Prostate gland (tissue), 2 donors: ENCODE measurements around the gene MPC1L.

Experiments used
- CTCF ChIP-seq, 4 experiments: fragments of 200-600 bp in 2 of 4; fragments of 450-650 bp in 2 of 4; sonication (generic) in 2 of 4; IDR thresholded peaks; 1 replicate in 3 of 4; 2 replicates in 1 of 4; pipeline ENCODE4 v1.5.1; 2016 to 2019; ENCODE audit warnings: antibody characterized with exemption in 4 of 4, mild to moderate bottlenecking in 2 of 4, moderate library complexity in 2 of 4
- POLR2A ChIP-seq: fragments of 450-650 bp; IDR thresholded peaks from one replicate; pipeline ENCODE4 v1.6.1; 2016; ENCODE audit warnings: antibody characterized with exemption, mild to moderate bottlenecking

- TF ChIP-seq POLR2A = no peak
- no peak for TF ChIP-seq CTCF (IDR thresholded peaks at IDR 0.05)
These were observed 40.4 kb upstream of the MPC1L start for GRCh38 chrX:40582811-40583210.
